ENCODE measurements around the gene SAMM50.

DNA sequence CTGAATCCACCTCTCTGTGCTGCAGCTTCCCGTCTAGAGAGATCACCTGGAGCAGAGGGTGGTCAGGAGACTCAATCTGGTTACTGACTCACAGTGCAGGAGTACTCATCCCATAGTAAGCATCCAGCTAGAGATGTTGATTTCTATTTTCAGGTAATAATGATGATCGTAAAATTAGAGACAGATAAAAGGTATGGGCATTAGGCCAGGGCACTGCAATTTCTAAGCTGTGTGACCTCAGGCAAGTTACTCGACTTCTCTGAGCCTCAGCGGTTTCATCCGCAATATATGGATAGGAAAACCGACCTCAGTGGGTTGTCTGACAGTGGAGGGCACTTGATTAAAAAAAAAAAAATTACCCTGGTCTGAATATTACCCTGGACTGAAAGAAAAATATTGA, 13.8 kb upstream of the SAMM50 start:
- TF ChIP-seq, protein P1, sequence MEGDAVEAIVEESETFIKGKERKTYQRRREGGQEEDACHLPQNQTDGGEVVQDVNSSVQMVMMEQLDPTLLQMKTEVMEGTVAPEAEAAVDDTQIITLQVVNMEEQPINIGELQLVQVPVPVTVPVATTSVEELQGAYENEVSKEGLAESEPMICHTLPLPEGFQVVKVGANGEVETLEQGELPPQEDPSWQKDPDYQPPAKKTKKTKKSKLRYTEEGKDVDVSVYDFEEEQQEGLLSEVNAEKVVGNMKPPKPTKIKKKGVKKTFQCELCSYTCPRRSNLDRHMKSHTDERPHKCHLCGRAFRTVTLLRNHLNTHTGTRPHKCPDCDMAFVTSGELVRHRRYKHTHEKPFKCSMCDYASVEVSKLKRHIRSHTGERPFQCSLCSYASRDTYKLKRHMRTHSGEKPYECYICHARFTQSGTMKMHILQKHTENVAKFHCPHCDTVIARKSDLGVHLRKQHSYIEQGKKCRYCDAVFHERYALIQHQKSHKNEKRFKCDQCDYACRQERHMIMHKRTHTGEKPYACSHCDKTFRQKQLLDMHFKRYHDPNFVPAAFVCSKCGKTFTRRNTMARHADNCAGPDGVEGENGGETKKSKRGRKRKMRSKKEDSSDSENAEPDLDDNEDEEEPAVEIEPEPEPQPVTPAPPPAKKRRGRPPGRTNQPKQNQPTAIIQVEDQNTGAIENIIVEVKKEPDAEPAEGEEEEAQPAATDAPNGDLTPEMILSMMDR (conservative IDR thresholded peaks at IDR 0.05; ENCODE audit: low read length), result no peak
- TF ChIP-seq EZH2phosphoT487 (IDR thresholded peaks at IDR 0.05; ENCODE audit: borderline replicate concordance), result no peak

All from Loucy (cell line).